AG04449 (cell line): ENCODE data around the gene CST5.
"Not testable (repeated sequence)": the region's sequence is repeated elsewhere in the genome, so short reads cannot be mapped to it uniquely, and the experiment has no call there.

Source experiments
- CTCF ChIA-PET: fragments of 350-600 bp; formaldehyde crosslinking; extraction: SDS; loops from one replicate; lab custom pipeline; 2021; ENCODE audit warnings: antibody characterized with exemption; lab: Yijun Ruan, JAX
- POLR2A ChIA-PET: fragments of 400-600, 350-600 bp; formaldehyde crosslinking; extraction: SDS; loops from one replicate; lab custom pipeline; 2020; ENCODE audit warnings: antibody characterized with exemption, inconsistent platforms; lab: Yijun Ruan, JAX
- DNase-seq: peaks from one replicate; pipeline ENCODE4 v3.0.0-alpha.2; 2010; ENCODE audit warnings: low read depth, low spot score
- H3K4me3 ChIP-seq: 2 replicates; pipeline ENCODE4 v1.5.1; 2011; ENCODE audit warnings: low read depth, mild to moderate bottlenecking, control low read depth, low read length
- CTCF ChIP-seq: IDR thresholded peaks from one replicate; pipeline ENCODE4 v1.5.1; 2011; ENCODE audit warnings: mild to moderate bottlenecking, moderate library complexity, low read length, control low read depth, inconsistent platforms; ENCODE audit not compliant: insufficient read depth; ENCODE audit errors: missing control alignments

The CST5 gene

GRCh38 chr20:23907579-23907978 lies 28.0 kb upstream of the CST5 start:
- ChIA-PET CTCF (no interaction called here), POLR2A (no interaction called here)
- H3K4me3 ChIP-seq: no peak overlapping the region
- no peak for DNase-seq
- no peak for TF ChIP-seq CTCF

DNA sequence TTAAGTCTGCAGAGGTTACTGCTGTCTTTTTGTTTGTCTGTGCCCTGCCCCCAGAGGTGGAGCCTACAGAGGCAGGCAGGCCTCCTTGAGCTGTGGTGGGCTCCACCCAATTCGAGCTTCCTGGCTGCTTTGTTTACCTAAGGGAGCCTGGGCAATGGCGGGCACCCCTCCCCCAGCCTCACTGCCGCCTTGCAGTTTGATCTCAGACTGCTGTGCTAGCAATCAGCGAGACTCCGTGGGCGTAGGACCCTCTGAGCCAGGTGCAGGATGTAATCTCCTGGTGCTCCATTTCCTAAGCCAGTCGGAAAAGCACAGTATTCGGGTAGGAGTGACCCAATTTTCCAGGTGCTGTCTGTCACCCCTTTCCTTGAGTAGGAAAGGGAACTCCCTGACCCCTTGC lies 22.8 kb upstream of the CST5 start:
- H3K4me3 ChIP-seq, DNase-seq, CTCF ChIA-PET, POLR2A ChIA-PET: not testable (repeated sequence)

- DNase-seq, CTCF ChIA-PET, POLR2A ChIA-PET, H3K4me3 ChIP-seq: not testable (repeated sequence)
These were observed 11.3 kb upstream of the CST5 start for GRCh38 chr20:23890867-23891266.

- CTCF ChIA-PET: interaction anchor here (1.1 kb wide), 1 partner anchor 107 kb away, joined by 5 read pairs; no protein-coding TSS in a partner anchor
These were observed 10.2 kb upstream of the CST5 start for GRCh38 chr20:23889775-23890187.

GRCh38 chr20:23887856-23888255 lies 8.3 kb upstream of the CST5 start:
- TF ChIP-seq CTCF: no peak
- no peak overlapping the region for H3K4me3 ChIP-seq
- DNase-seq: no peak
- POLR2A ChIA-PET: no interaction called here
- CTCF ChIA-PET: interaction anchor here (1.2 kb wide), 1 partner anchor 109 kb away, joined by 3 read pairs; no protein-coding TSS in a partner anchor

More at GRCh38 chr20:23889775-23890187, 10.2 kb upstream of the CST5 start:
- POLR2A ChIA-PET: no interaction called here
- H3K4me3 ChIP-seq: no peak overlapping the region
- TF ChIP-seq CTCF: peak; percentile 70
- DNase-seq: no peak

DNA sequence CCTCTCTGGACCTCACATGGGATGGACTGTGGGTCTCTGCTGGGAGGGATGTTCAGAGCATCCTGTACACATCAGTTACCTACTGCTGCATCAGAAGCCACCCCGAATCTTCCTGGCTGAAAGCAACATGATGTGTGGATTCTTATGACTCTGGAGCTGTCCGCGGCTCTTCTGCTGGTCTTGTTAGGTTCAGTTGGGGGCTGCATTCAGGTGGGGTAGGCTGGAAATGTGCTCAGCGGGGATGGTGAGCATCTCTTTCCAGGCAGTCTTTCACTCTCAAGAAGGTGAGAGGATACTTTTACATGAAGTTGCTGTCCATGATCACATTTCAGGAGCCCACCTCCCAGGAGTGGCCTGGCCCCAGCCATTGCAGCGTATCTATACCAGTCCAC lies 5.2 kb upstream of the CST5 start:
- ChIA-PET CTCF (no interaction called here), POLR2A (no interaction called here)
- no peak overlapping the region for H3K4me3 ChIP-seq
- no peak for TF ChIP-seq CTCF
- DNase-seq: no peak

DNA sequence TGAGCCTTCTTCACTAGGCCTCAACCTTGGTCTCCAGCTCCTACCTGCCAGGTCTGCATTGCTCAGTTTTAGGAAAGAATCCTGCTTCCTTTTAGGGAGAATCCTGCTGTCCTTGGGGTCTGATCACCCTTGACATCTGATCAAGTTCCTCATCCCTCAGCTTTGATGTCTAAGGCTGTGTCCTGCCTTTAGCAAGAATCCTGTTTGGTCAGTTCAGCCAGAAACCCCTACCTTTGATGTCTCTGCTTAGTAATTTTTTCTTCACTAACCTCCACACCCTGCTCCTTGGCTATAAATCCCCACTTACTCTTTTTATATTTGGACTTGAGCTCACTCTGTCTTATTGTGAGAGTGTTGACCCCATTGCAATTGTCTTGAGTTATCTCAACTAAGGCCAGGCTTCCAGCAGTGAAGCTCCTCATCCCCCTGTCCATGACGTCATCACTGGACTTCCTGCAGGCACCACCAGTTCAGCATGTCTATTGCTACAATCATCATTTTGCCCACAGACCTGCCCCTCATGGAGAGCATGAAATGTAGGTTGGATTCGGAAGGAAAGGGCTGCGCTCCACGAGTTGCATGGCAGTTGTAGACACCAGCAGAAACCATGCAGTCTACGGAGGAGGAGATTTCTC lies 4.7 kb upstream of the CST5 start:
- POLR2A ChIA-PET: no interaction called here
- CTCF ChIA-PET: no interaction called here
- DNase-seq: no peak
- no peak overlapping the region for H3K4me3 ChIP-seq
- TF ChIP-seq CTCF: no peak
